OCI-LY1 (cell line): ENCODE measurements around the gene COL4A4.

Source experiments
- H2AFZ ChIP-seq: fragments of 200-600 bp; sonication (generic), shearing (Covaris generic); 2 replicates; pipeline ENCODE4 v1.6.0; 2014; ENCODE audit warnings: antibody characterized with exemption, mild to moderate bottlenecking, low read length
- H3F3A ChIP-seq: fragments of 200-600 bp; sonication (generic), shearing (Covaris generic); 2 replicates; pipeline ENCODE4 v1.6.0; 2014; ENCODE audit warnings: mild to moderate bottlenecking, antibody characterized with exemption, low read length, moderate library complexity; ENCODE audit not compliant: insufficient read depth
- H3K27ac ChIP-seq: fragments of 200-600 bp; sonication (generic); 2 replicates; pipeline ENCODE4 v1.5.1; 2014; ENCODE audit warnings: low read length, mixed run types, mild to moderate bottlenecking, low read depth; ENCODE audit not compliant: poor library complexity, severe bottlenecking
- H3K27me3 ChIP-seq: fragments of 200-600 bp; sonication (generic); 2 replicates; pipeline ENCODE4 v1.6.0; 2014; ENCODE audit warnings: antibody characterized with exemption, mild to moderate bottlenecking, low read length, moderate library complexity; ENCODE audit not compliant: insufficient read depth
- H3K36me3 ChIP-seq: fragments of 200-600 bp; sonication (generic); 2 replicates; pipeline ENCODE4 v1.6.1; 2014; ENCODE audit warnings: mild to moderate bottlenecking, antibody characterized with exemption, low read length, moderate library complexity, mixed read lengths; ENCODE audit not compliant: insufficient read depth
- H3K4me1 ChIP-seq: fragments of 200-600 bp; sonication (generic); 2 replicates; pipeline ENCODE4 v1.5.1; 2014; ENCODE audit warnings: mild to moderate bottlenecking, low read length, moderate library complexity; ENCODE audit not compliant: insufficient read depth, severe bottlenecking
- H3K4me2 ChIP-seq: fragments of 200-600 bp; sonication (generic), shearing (Covaris generic); 2 replicates; pipeline ENCODE4 v1.6.1; 2014; ENCODE audit warnings: low read length
- H3K4me3 ChIP-seq: fragments of 200-600 bp; sonication (generic); 2 replicates; pipeline ENCODE4 v1.5.1; 2014; ENCODE audit warnings: low read length, low read depth, mild to moderate bottlenecking, mixed read lengths; ENCODE audit not compliant: poor library complexity, severe bottlenecking
- H3K79me2 ChIP-seq: fragments of 200-600 bp; shearing (Covaris generic); 2 replicates; pipeline ENCODE4 v1.6.1; 2016; ENCODE audit warnings: mixed run types, low read length, mixed read lengths; ENCODE audit not compliant: insufficient read depth
- H3K9ac ChIP-seq: fragments of 200-600 bp; sonication (generic), shearing (Covaris generic); 2 replicates; pipeline ENCODE4 v1.6.1; 2014; ENCODE audit warnings: mild to moderate bottlenecking, low read length, mixed read lengths
- H3K9me2 ChIP-seq: fragments of 200-600 bp; sonication (generic), shearing (Covaris generic); 2 replicates; pipeline ENCODE4 v1.6.1; 2014; ENCODE audit warnings: low read depth, mild to moderate bottlenecking, low read length, mixed read lengths
- H3K9me3 ChIP-seq: fragments of 200-600 bp; shearing (Covaris generic); 2 replicates; pipeline ENCODE4 v1.6.1; 2014; ENCODE audit warnings: low read length, mixed read lengths
- H4K20me1 ChIP-seq: fragments of 200-600 bp; sonication (generic), shearing (Covaris generic); 2 replicates; pipeline ENCODE4 v1.6.0; 2016; ENCODE audit warnings: mild to moderate bottlenecking, low read length; ENCODE audit not compliant: insufficient read depth
- CTCF ChIP-seq: fragments of 200-600 bp; sonication (generic), shearing (Covaris generic); IDR thresholded peaks from 2 replicates; pipeline ENCODE4 v1.5.1; 2017; ENCODE audit warnings: mild to moderate bottlenecking, antibody characterized with exemption, low read length, moderate library complexity, mixed read lengths
- EZH2 ChIP-seq: fragments of 200-600 bp; sonication (generic), shearing (Covaris generic); IDR thresholded peaks from 2 replicates; pipeline ENCODE4 v1.8.0; 2017; ENCODE audit warnings: borderline replicate concordance, mixed run types, mild to moderate bottlenecking, antibody characterized with exemption, low read length, moderate library complexity, mixed read lengths

The COL4A4 gene

GRCh38 chr2:226973816-226974215 is 190.2 kb downstream of the COL4A4 start:
- Histone ChIP-seq H2AFZ (no peak overlapping the region), H3F3A (peaks cover 12% of the 10 kb centered on the region), H4K20me1 (no peaks in the 10 kb centered on the region), H3K27me3 (no peaks in the 10 kb centered on the region), H3K4me2 (peak overlapping the region; percentile 48), H3K79me2 (no peaks in the 10 kb centered on the region), H3K9me2 (no peaks in the 10 kb centered on the region), H3K9me3 (no peaks in the 10 kb centered on the region), H3K4me1 (peaks cover 83% of the 10 kb centered on the region), H3K4me3 (peak overlapping the region; percentile 28), H3K9ac (peak overlapping the region; percentile 53), H3K27ac (peak overlapping the region; percentile 98), H3K36me3 (peaks cover 4% of the 10 kb centered on the region; the same call in 1 of the 2 replicates)
- TF ChIP-seq EZH2 (no peak), CTCF (no peak)

- TF ChIP-seq EZH2: no peak
- TF ChIP-seq CTCF: no peak
- H4K20me1 ChIP-seq: no peaks in the 10 kb centered on the region
- H3K79me2 ChIP-seq: no peaks in the 10 kb centered on the region
- peaks cover 12% of the 10 kb centered on the region for H3F3A ChIP-seq
- no peaks in the 10 kb centered on the region for H3K9me3 ChIP-seq
- H3K4me1 ChIP-seq: peaks cover 67% of the 10 kb centered on the region
- H3K4me3 ChIP-seq: peak overlapping the region; percentile 33
- H3K27me3 ChIP-seq: no peaks in the 10 kb centered on the region
- peaks cover 6% of the 10 kb centered on the region for H3K36me3 ChIP-seq
- H3K4me2 ChIP-seq: peak overlapping the region; percentile 54
- peak overlapping the region; percentile 56 for H3K9ac ChIP-seq
- H3K27ac ChIP-seq: peak overlapping the region; percentile 98
- no peak overlapping the region for H2AFZ ChIP-seq
- H3K9me2 ChIP-seq: no peaks in the 10 kb centered on the region
These were observed 192.2 kb downstream of the COL4A4 start for GRCh38 chr2:226971770-226972169.

- TF ChIP-seq EZH2: no peak
- TF ChIP-seq CTCF: no peak
- peaks cover 12% of the 10 kb centered on the region for H3F3A ChIP-seq
- H3K9me2 ChIP-seq: no peaks in the 10 kb centered on the region
- H3K36me3 ChIP-seq: peaks cover 11% of the 10 kb centered on the region
- H2AFZ ChIP-seq: no peak overlapping the region
- peak overlapping the region; percentile 98 for H3K27ac ChIP-seq
- H3K4me1 ChIP-seq: peaks cover 61% of the 10 kb centered on the region
- H3K9ac ChIP-seq: peak overlapping the region; percentile 56
- no peaks in the 10 kb centered on the region for H4K20me1 ChIP-seq
- H3K4me3 ChIP-seq: peak overlapping the region; percentile 33
- no peaks in the 10 kb centered on the region for H3K9me3 ChIP-seq
- H3K79me2 ChIP-seq: no peaks in the 10 kb centered on the region
- peak overlapping the region; percentile 54 for H3K4me2 ChIP-seq
- H3K27me3 ChIP-seq: no peaks in the 10 kb centered on the region
These were observed 192.9 kb downstream of the COL4A4 start for GRCh38 chr2:226971084-226971483.
